ENCODE data around the gene MAD1L1. TPM values are rescaled to one million over a fixed set of nuclear protein-coding genes. Genes with fewer than 3 reads are reported as not detected.

The MAD1L1 gene
- total and polyA plus RNA-seq, 11 donors = 11.1 to 29.7 (median 20.9) TPM

- DNase-seq (no peak), ATAC-seq (no peak)
- 87 to 95% (median 92%) methylated on average over 25 of the region's 25 CpGs for WGBS, 4 donors
Measured at GRCh38 chr7:2118630-2119190, 114.0 kb downstream of the MAD1L1 start.

GRCh38 chr7:2118056-2118455 is 114.7 kb downstream of the MAD1L1 start:
- TF ChIP-seq POLR2A (IDR thresholded peaks at IDR 0.05) = no peak
- no peak for TF ChIP-seq CTCF (IDR thresholded peaks at IDR 0.05)
- no peaks in the 10 kb centered on the region for H3K36me3 ChIP-seq
- no peaks in the 10 kb centered on the region for H3K27me3 ChIP-seq
- H3K4me1 ChIP-seq = peaks cover 0 to 51% (median 35%) of the 10 kb centered on the region in 12 donors
- H3K9me3 ChIP-seq = no peaks in the 10 kb centered on the region
- no peak for ATAC-seq
- no peak for DNase-seq
- 92 to 97% (median 95%) methylated on average over 11 of the region's 11 CpGs for WGBS, 4 donors
- intact Hi-C loops (cut with DNase I) = loop anchor here in 1 of 10 donors (5.0 kb wide), 2 partner anchors 39 to 79 kb away; no protein-coding TSS in a partner anchor
- H3K4me3 ChIP-seq = no peak overlapping the region
- H3K27ac ChIP-seq = no peak overlapping the region

More at GRCh38 chr7:2118630-2119190, 114.0 kb downstream of the MAD1L1 start:
- no peaks in the 10 kb centered on the region for H3K36me3 ChIP-seq
- no peak overlapping the region for H3K27ac ChIP-seq
- intact Hi-C loops (cut with DNase I) = loop anchor here in 1 of 10 donors (5.0 kb wide), 2 partner anchors 39 to 79 kb away; no protein-coding TSS in a partner anchor
- H3K4me3 ChIP-seq = no peak overlapping the region
- peaks cover 0 to 48% (median 35%) of the 10 kb centered on the region in 12 donors for H3K4me1 ChIP-seq
- no peaks in the 10 kb centered on the region for H3K27me3 ChIP-seq
- no peak for TF ChIP-seq CTCF (IDR thresholded peaks at IDR 0.05)
- TF ChIP-seq POLR2A (IDR thresholded peaks at IDR 0.05) = no peak
- H3K9me3 ChIP-seq = no peaks in the 10 kb centered on the region

GRCh38 chr7:2117646-2118045 is 115.1 kb downstream of the MAD1L1 start:
- Histone ChIP-seq H3K27ac (peak overlapping the region in 5 of 12 donors; percentile 70 to 80 (median 74)), H3K27me3 (no peaks in the 10 kb centered on the region), H3K9me3 (no peaks in the 10 kb centered on the region), H3K4me3 (no peak overlapping the region), H3K36me3 (no peaks in the 10 kb centered on the region), H3K4me1 (peaks cover 0 to 55% (median 35%) of the 10 kb centered on the region in 12 donors)
- no peak for ATAC-seq
- DNase-seq = no peak
- 72 to 78% (median 75%) methylated on average over 4 of the region's 4 CpGs for WGBS, 4 donors
- intact Hi-C loops (cut with DNase I) = loop anchor here in 1 of 10 donors (5.0 kb wide), 2 partner anchors 40 to 80 kb away; no protein-coding TSS in a partner anchor
- TF ChIP-seq CTCF (IDR thresholded peaks at IDR 0.05) = no peak
- TF ChIP-seq POLR2A (IDR thresholded peaks at IDR 0.05) = no peak

GRCh38 chr7:2116989-2117591 is 115.7 kb downstream of the MAD1L1 start:
- intact Hi-C loops (cut with DNase I) = loop anchor here in 1 of 10 donors (5.0 kb wide), 2 partner anchors 40 to 80 kb away; no protein-coding TSS in a partner anchor
- Histone ChIP-seq H3K9me3 (no peaks in the 10 kb centered on the region), H3K4me1 (peaks cover 0 to 61% (median 38%) of the 10 kb centered on the region in 12 donors), H3K4me3 (no peak overlapping the region), H3K36me3 (no peaks in the 10 kb centered on the region), H3K27me3 (no peaks in the 10 kb centered on the region), H3K27ac (peak overlapping the region; percentile 4 to 80 (median 68))
- ATAC-seq = peak; percentile 72 to 81 (median 80)
- TF ChIP-seq CTCF (IDR thresholded peaks at IDR 0.05) (peak in 2 of 12 donors; percentile 25 to 27), POLR2A (IDR thresholded peaks at IDR 0.05) (no peak)
- peak in 4 of 5 donors; percentile 78 to 89 (median 82) for DNase-seq
- WGBS, 4 donors = 39 to 44% (median 41%) methylated on average over 10 to 11 of the region's 11 CpGs
